Activated T-helper 2 cell treated with anti-CD3 and anti-CD28 coated beads, Interferon-gamma antibody, Interleukin-2, Interleukin-4, amounts not matched to agents 10 μg/mL and 5 μg/mL and 100 μg/mL, durations not matched to agents 14 hours and 24 hours and 36 hours (primary cell): ENCODE results near the gene KCNAB1. TPM values are rescaled to one million over a fixed set of nuclear protein-coding genes. Genes with fewer than 3 reads are reported as not detected.
"Not testable (repeated sequence)": the region's sequence is repeated elsewhere in the genome, so short reads cannot be mapped to it uniquely, and the experiment has no call there.

Experiments
- DNase-seq: peaks from one replicate; pipeline ENCODE4 v3.0.0; 2021; ENCODE audit warnings: low spot score
- H3K27ac Mint-ChIP-seq: one replicate; pipeline ENCODE4 v1.8.0; 2021; ENCODE audit warnings: mixed read lengths
- H3K27me3 Mint-ChIP-seq: one replicate; pipeline ENCODE4 v1.8.0; 2021; ENCODE audit warnings: low read depth, mixed read lengths
- H3K36me3 Mint-ChIP-seq: one replicate; pipeline ENCODE4 v1.8.0; 2021; ENCODE audit warnings: low read depth, mixed read lengths
- H3K4me1 Mint-ChIP-seq: one replicate; pipeline ENCODE4 v1.8.0; 2021; ENCODE audit warnings: low read depth, mixed read lengths
- H3K4me3 Mint-ChIP-seq: one replicate; pipeline ENCODE4 v1.8.0; 2021; ENCODE audit warnings: low read depth, mild to moderate bottlenecking, moderate library complexity, mixed read lengths
- H3K9me3 Mint-ChIP-seq: one replicate; pipeline ENCODE4 v1.8.0; 2021; ENCODE audit warnings: mixed read lengths
- intact Hi-C: fragments of 100-400 bp; cut with micrococcal nuclease; formaldehyde crosslinking; loops from one replicate; pipeline ENCODE4 v1.15.1; 2023
- total RNA-seq: library from RNA; stranded (reverse); gene quantifications from 2 replicates; pipeline ENCODE4 v1.2.3, GENCODE V29; 2022

The KCNAB1 gene
- not detected in 2 replicates for total RNA-seq

DNA sequence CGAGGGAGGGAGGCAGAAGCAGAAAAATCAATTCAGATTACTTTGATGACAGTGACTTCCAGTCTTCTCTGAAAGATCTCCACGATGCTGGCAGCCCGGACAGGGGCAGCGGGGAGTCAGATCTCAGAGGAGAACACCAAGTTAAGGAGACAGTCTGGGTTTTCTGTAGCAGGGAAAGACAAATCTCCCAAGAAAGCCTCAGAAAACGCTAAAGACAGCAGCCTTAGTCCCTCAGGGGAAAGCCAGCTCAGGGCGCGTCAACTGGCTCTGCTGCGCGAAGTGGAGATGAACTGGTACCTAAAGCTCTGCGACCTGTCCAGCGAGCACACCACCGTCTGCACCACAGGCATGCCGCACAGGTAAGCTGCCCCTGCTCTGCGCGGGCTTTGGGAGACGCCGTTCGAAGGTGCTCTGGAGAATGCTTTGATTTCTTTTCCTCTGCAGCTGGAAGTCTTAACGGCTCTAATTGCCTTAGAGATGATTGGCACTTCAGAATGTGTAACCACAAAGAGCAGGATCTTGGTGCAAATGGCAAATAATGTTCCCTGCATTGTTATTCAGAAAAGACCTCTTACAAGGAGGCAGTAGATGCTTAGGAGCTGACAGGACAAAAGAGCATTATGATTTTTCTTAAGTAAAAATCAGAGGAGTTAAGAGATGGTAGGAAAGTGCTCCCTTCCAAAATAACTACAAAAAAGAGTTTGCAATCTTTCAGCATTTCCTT lies at the start of gene KCNAB1:
TSS of gene KCNAB1 (plus strand) at position 51 of the 724 bp plus-strand sequence.
- Mint-ChIP-seq H3K27ac (no peak within 1 kb of the TSS), H3K9me3 (no peaks in the 10 kb centered on the region), H3K4me1 (no peaks in the 10 kb centered on the region), H3K4me3 (no peak within 1 kb of the TSS), H3K27me3 (peaks cover 9% of the 10 kb centered on the region), H3K36me3 (no peaks in the 10 kb centered on the region)
- intact Hi-C loops: no loop called here
- DNase-seq: no peak

DNA sequence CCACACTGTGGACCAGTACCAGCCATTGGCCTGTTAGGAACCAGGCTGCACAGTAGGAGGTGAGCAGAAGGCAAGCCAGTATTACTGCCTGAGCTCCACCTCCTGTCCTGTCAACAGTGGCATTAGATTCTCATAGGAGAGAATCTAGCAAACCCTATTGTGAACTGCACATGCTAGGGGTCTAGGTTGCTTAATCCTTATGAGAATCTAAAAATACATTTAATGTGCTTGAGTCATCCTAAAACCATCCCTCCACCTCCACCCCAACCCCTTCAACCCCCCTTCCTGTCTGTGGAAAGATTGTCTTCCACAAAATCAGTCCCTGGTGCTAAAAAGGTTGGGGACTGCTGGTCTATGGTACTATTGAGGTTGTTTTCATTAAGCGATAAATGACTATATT lies 49.3 kb upstream of the KCNAB1 start:
- Mint-ChIP-seq H3K4me3 (no peak overlapping the region), H3K36me3 (no peaks in the 10 kb centered on the region), H3K27me3 (peaks cover 10% of the 10 kb centered on the region), H3K4me1 (no peaks in the 10 kb centered on the region), H3K9me3 (no peaks in the 10 kb centered on the region), H3K27ac (no peak overlapping the region)
- no peak for DNase-seq
- intact Hi-C loops: no loop called here

DNA sequence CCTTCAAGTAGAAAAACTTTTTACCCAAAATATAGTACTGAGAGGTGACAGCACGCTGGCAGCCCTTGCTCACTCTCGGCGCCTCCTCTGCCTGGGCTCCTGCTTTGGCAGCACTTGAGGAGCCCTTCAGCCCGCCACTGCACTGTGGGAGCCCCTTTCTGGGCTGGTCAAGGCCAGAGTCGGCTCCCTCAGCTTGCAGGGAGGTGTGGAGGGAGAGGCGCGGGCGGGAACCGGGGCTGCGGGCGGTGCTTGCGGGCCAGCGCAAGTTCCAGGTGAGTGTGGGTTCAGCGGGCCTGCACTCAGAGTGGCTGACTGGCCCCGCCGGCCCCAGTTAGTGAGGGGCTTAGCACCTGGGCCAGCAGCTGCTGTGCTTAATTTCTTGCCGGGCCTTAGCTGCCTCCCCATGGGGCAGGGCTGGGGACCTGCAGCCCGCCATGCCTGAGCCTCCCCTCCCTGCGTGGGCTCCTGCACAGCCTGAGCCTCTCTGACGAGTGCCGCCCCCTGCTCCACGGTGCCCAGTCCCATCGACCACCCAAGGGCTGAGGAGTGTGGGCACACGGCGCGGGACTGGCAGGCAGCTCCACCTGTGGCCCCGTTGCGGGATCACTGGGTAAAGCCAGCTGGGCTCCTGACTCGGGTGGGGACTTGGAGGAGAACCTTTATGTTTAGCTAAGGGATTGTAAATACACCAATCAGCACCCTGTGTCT lies 47.3 kb upstream of the KCNAB1 start:
- H3K27ac Mint-ChIP-seq, intact Hi-C loops, H3K4me3 Mint-ChIP-seq, H3K9me3 Mint-ChIP-seq, H3K36me3 Mint-ChIP-seq, H3K27me3 Mint-ChIP-seq, H3K4me1 Mint-ChIP-seq, DNase-seq: not testable (repeated sequence)

DNA sequence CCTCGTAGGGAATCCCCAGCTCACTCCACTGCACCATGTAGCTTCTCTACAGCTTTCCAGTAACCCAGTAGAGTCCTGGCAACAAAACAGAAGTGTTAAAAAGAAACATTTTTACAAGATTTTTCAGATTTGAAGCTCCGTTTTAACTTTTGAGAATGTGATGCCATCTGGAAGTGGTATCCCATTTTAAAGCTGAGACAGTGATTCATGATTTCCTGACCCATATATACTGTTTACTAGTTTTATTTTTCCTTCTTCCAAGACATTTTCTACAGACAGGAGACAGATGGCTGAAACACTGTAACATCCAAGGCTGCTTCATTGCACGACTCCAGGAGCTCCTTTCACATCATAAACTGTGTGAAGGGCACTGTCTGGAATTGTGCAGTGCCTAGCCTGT lies 30.3 kb upstream of the KCNAB1 start:
- no peaks in the 10 kb centered on the region for H3K4me1 Mint-ChIP-seq
- H3K36me3 Mint-ChIP-seq: no peaks in the 10 kb centered on the region
- intact Hi-C loops: no loop called here
- H3K27me3 Mint-ChIP-seq: peaks cover 7% of the 10 kb centered on the region
- DNase-seq: no peak
- H3K4me3 Mint-ChIP-seq: no peak overlapping the region
- H3K9me3 Mint-ChIP-seq: no peaks in the 10 kb centered on the region
- H3K27ac Mint-ChIP-seq: no peak overlapping the region

DNA sequence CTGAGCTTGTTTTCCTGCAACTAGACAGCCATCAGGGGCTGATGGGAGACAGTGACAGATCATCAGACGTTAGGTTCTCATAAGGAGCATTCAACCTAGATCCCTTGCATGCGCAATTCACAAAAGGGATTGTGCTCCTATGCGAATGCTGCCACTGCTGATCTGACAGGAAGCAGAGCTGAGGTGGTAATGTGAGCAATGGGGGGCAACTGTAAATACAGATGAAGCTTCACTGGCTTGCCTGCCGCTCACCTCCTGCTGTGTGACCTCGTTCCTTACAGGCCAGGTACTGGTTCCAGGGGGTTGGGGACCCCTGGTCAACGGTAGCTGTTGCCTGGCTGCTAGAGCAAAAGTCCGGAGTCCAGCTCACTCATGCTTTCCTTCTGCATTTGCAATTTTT lies 26.4 kb upstream of the KCNAB1 start:
- H3K9me3 Mint-ChIP-seq: no peaks in the 10 kb centered on the region
- H3K4me1 Mint-ChIP-seq: no peaks in the 10 kb centered on the region
- H3K27me3 Mint-ChIP-seq: peaks cover 13% of the 10 kb centered on the region
- H3K36me3 Mint-ChIP-seq: no peaks in the 10 kb centered on the region
- H3K4me3 Mint-ChIP-seq: no peak overlapping the region
- no peak for DNase-seq
- intact Hi-C loops: no loop called here
- H3K27ac Mint-ChIP-seq: no peak overlapping the region

DNA sequence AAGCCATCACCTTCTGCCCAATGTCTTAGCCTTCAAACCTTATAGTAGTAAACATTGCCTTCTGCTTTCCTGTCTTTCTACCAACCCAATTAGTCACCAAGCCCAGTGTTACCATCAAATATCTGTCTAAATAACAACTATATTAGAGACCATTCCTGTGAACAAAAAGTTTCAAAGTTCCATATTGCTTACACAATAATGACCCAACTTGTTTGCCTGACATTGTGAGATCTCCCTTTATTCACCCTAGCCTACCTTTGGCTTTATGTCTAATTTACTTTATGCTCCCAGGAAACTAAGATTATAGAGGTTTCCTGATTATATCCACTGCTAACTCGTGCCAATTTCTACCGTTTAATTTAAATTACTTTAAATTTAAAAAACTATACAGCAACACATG lies 26.0 kb upstream of the KCNAB1 start:
- DNase-seq: no peak
- Mint-ChIP-seq H3K27me3 (peaks cover 13% of the 10 kb centered on the region), H3K4me3 (no peak overlapping the region), H3K4me1 (no peaks in the 10 kb centered on the region), H3K9me3 (no peaks in the 10 kb centered on the region), H3K36me3 (no peaks in the 10 kb centered on the region), H3K27ac (no peak overlapping the region)
- intact Hi-C loops: no loop called here

DNA sequence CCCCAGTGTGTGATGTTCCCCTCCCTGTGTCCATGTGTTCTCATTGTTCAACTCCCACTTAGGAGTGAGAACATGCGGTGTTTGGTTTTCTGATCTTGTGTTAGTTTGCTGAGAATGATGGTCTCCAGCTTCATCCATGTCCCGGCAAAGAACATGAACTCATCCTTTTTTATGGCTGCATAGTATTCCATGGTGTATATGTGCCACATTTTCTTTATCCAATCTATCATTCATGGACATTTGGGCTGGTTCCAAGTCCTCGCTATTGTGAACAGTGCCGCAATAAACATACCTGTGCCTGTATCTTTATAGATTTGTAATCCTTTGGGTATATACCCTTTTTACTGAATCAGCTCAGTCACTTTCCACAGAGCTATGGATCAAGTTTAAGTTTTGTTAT lies 24.7 kb upstream of the KCNAB1 start:
- H3K4me3 Mint-ChIP-seq, DNase-seq, H3K36me3 Mint-ChIP-seq, H3K4me1 Mint-ChIP-seq, H3K27ac Mint-ChIP-seq, H3K9me3 Mint-ChIP-seq, intact Hi-C loops: not testable (repeated sequence)
- H3K27me3 Mint-ChIP-seq: peaks cover 13% of the 10 kb centered on the region

DNA sequence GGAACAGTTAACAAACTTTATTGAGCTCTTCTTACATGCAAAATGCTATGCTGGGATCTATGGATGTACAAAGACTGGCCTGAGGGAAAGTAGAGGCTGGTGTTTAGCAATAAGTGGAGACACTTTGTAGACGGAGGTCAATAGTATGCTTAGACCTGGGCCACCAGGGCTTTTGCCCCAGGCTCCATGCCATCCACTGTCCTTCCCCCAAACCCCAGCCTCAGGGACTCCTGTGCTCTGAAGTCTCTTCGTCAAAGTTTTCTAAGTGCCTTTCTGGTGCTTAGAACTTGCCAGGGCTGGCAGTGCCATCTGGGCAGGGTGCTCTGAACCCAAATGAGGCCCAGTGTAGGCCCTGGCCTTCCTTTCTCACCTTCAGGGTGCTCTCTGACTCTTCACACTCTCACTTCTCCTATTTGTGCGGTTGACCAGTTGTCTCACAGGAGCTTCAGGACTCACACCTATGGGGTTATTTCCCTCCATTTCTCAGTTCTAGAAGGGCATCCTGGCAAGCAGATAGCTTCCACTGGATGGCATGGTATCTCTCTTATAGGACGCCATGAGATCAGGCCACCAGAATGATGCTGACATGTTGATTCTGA lies 21.8 kb upstream of the KCNAB1 start:
- H3K4me3 Mint-ChIP-seq: no peak overlapping the region
- intact Hi-C loops: no loop called here
- H3K36me3 Mint-ChIP-seq: no peaks in the 10 kb centered on the region
- no peak for DNase-seq
- no peaks in the 10 kb centered on the region for H3K4me1 Mint-ChIP-seq
- H3K9me3 Mint-ChIP-seq: no peaks in the 10 kb centered on the region
- peaks cover 10% of the 10 kb centered on the region for H3K27me3 Mint-ChIP-seq
- H3K27ac Mint-ChIP-seq: no peak overlapping the region

DNA sequence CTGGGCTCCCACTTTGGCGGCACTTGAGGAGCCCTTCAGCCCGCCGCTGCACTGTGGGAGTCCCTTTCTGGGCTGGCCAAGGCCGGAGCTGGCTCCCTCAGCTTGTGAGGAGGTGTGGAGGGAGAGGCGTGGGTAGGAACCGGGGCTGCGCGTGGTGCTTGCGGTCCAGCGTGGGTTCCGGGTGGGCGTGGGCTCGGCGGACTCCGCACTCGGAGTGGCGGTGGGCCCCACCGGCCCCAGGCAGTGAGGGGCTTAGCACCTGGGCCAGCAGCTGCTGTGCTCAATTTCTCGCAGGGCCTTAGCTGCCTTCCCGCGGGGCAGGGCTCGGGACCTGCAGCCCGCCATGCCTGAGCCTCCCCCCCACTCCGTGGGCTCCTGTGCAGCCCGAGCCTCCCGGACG lies 21.0 kb upstream of the KCNAB1 start:
- DNase-seq, H3K9me3 Mint-ChIP-seq, intact Hi-C loops, H3K27ac Mint-ChIP-seq, H3K36me3 Mint-ChIP-seq, H3K27me3 Mint-ChIP-seq, H3K4me1 Mint-ChIP-seq, H3K4me3 Mint-ChIP-seq: not testable (repeated sequence)

DNA sequence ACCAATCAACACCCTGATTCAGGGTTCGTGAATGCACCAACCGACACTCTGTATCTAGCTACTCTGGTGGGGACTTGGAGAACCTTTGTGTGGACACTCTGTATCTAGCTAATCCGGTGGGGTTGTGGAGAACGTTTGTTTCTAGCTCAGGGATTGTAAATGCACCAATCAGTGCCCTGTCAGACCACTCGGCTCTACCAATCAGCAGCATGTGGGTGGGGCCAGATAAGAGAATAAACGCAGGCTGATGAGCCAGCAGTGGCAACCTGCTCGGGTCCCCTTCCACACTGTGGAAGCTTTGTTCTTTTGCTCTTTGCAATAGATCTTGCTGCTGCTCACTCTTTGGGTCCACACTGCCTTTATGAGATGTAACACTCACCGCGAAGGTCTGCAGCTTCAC lies 20.4 kb upstream of the KCNAB1 start:
- intact Hi-C loops, H3K36me3 Mint-ChIP-seq, H3K9me3 Mint-ChIP-seq, H3K4me3 Mint-ChIP-seq, H3K4me1 Mint-ChIP-seq, DNase-seq, H3K27ac Mint-ChIP-seq, H3K27me3 Mint-ChIP-seq: not testable (repeated sequence)

DNA sequence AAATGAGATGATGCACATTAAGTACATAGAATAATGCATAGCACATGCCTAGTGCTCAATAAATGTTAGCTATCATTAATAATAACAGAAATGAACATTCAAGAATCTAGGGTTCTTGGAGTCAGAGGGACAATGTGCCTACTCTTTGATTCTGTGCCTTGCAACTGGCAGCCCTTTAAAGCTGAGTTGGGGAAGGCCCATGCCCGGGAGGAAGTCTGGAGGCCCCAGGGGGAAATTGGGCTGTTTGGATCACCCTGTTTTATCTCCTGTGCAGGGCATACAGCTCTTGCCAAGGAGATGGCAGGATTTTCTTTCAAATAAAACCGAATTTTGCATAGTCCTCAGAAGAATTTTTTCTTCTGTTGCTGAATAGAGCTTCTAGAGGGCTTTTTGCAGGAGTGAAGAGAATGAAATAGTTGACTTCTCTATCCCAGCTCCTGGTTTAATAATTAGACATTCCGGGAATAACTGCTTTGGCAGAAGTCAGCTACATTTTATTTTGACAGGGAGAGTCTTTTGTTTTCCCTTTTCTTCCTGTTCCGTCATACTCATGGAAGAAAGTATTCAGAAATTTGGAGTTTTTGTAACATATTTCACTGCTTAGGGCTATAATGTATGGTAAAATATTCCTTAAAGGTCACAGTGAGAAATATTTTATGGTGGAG lies 18.0 kb upstream of the KCNAB1 start:
- no peak for DNase-seq
- H3K4me3 Mint-ChIP-seq: no peak overlapping the region
- H3K4me1 Mint-ChIP-seq: no peaks in the 10 kb centered on the region
- H3K27me3 Mint-ChIP-seq: peaks cover 3% of the 10 kb centered on the region
- intact Hi-C loops: no loop called here
- no peaks in the 10 kb centered on the region for H3K9me3 Mint-ChIP-seq
- H3K27ac Mint-ChIP-seq: no peak overlapping the region
- H3K36me3 Mint-ChIP-seq: no peaks in the 10 kb centered on the region

DNA sequence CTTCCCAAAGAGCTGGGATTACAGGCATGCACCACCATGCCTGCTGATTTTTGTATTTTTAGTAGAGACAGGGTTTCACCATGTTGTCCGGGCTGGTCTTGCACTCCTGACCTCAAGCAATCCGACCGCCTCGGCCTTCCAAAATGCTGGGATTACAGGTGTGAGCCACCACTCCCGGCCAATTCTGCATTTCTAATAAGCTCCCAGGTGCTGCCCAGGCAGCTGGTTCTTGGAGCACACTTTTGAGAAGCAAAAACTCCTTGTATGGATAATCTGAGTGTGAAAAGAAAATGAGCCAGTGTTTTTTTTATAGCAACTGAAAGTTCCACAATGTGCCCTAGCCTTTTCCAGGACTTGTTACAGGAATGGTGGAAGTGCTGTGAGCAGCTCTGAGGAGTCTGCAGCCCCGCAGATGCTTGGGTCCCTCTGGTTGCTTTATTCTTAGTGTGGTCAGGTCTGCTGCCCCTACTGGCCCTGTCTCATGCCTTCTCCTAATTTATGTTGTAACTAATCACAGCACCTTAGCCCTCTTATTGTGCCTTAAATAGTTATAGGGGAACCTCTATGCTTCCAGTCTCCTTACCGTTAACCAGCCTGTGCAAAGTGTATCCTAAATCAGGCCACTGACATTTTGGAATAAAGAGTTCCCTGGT lies 13.5 kb upstream of the KCNAB1 start:
- no peak for DNase-seq
- intact Hi-C loops: no loop called here
- Mint-ChIP-seq H3K27ac (no peak overlapping the region), H3K4me1 (no peaks in the 10 kb centered on the region), H3K4me3 (no peak overlapping the region), H3K27me3 (peaks cover 2% of the 10 kb centered on the region), H3K36me3 (no peaks in the 10 kb centered on the region), H3K9me3 (no peaks in the 10 kb centered on the region)
